EL (cell line): ENCODE results near the gene C19orf85.
"Not testable (repeated sequence)": the region's sequence is repeated elsewhere in the genome, so short reads cannot be mapped to it uniquely, and the experiment has no call there.

ENCODE experiments used
- DNase-seq: peaks from one replicate; pipeline ENCODE4 v3.0.0-alpha.2; 2016

C19orf85 gene

GRCh38 chr19:55464662-55465054, at the start of gene C19orf85:
TSS of gene C19orf85 (minus strand) at chr19:55464751. CDS start at chr19:55464554, 197 bp downstream.
- DNase-seq = no peak

GRCh38 chr19:55508120-55508519, 43.6 kb upstream of the C19orf85 start:
- no peak for DNase-seq

- no peak for DNase-seq
These were observed 40.4 kb upstream of the C19orf85 start for GRCh38 chr19:55504981-55505380.

GRCh38 chr19:55504252-55504603, 39.7 kb upstream of the C19orf85 start:
- no peak for DNase-seq

- DNase-seq = peak; percentile 91
These were observed 39.1 kb upstream of the C19orf85 start for GRCh38 chr19:55503502-55504251.

- no peak for DNase-seq
These were observed 38.6 kb upstream of the C19orf85 start for GRCh38 chr19:55503157-55503501.

GRCh38 chr19:55502197-55502952, 37.8 kb upstream of the C19orf85 start:
- DNase-seq = no peak

- DNase-seq = no peak
These were observed 35.9 kb upstream of the C19orf85 start for GRCh38 chr19:55500368-55500952.

GRCh38 chr19:55498246-55498840, 33.8 kb upstream of the C19orf85 start:
- no peak for DNase-seq

- DNase-seq = no peak
These were observed 33.2 kb upstream of the C19orf85 start for GRCh38 chr19:55497763-55498162.

GRCh38 chr19:55496820-55497219, 32.3 kb upstream of the C19orf85 start:
- not testable (repeated sequence) for DNase-seq

- peak; percentile 38 for DNase-seq
These were observed 31.2 kb upstream of the C19orf85 start for GRCh38 chr19:55495646-55496349.

- peak; percentile 84 for DNase-seq
These were observed 29.7 kb upstream of the C19orf85 start for GRCh38 chr19:55494172-55494761.

- DNase-seq = no peak
These were observed 29.2 kb upstream of the C19orf85 start for GRCh38 chr19:55493645-55494171.

- peak; percentile 63 for DNase-seq
These were observed 28.6 kb upstream of the C19orf85 start for GRCh38 chr19:55493052-55493644.

GRCh38 chr19:55492362-55492944, 27.9 kb upstream of the C19orf85 start:
- no peak for DNase-seq

- no peak for DNase-seq
These were observed 27.2 kb upstream of the C19orf85 start for GRCh38 chr19:55491546-55492360.

GRCh38 chr19:55490478-55491432, 26.2 kb upstream of the C19orf85 start:
- no peak for DNase-seq
